ENCODE data around the gene PLXNA2. TPM values are rescaled to one million over a fixed set of nuclear protein-coding genes. Genes with fewer than 3 reads are reported as not detected.

The PLXNA2 gene
- total and polyA plus RNA-seq, 2 of the 13 experiments (the other 11 are each of a cell fraction or from before 2014, with no cell fraction given): 1.1 to 2.1 TPM

DNA sequence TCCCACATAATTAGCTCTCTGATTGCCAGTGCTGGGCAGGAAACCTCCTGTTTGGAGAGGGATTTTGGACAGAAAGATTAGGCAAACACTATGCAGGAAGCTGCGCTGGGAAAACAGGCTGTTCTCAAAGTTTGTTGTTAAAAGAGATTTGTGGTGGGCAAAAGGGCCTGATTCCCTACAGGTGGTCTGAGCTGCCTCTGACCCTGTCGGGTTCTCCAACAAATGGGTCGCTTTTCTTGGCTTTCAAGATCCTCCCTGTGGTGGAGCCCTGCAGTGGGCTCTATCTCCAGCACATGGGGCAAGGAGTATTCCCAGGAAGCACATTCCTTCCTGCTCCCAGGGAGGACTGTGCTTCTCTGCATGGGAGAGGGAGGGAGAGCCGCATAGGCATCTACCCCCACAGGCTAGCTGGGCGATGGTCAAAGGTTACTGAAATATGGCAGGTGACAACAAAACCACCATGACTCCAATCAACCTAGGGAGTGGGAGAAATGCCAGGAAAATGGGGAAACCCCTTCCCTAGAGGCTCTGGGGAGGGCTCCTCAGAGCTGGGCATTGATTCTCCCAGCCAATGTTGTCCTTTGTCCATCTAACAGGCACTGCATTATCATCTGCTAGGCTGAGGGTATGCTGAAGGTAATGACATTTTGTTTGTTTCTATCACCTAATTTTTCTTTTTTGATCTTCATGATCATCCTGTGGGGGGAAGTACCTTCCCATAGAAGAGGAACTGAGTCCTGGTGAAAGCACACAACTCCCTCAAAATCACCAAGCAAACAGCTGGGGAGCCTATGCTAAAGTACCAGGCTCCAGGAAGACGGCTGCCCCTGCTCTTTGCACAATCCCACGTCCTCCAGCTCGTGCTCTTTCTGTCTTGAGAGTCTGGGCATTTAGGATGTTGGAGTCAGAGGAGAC, 85.3 kb downstream of the PLXNA2 start (continued):
- TF ChIP-seq, protein P1, sequence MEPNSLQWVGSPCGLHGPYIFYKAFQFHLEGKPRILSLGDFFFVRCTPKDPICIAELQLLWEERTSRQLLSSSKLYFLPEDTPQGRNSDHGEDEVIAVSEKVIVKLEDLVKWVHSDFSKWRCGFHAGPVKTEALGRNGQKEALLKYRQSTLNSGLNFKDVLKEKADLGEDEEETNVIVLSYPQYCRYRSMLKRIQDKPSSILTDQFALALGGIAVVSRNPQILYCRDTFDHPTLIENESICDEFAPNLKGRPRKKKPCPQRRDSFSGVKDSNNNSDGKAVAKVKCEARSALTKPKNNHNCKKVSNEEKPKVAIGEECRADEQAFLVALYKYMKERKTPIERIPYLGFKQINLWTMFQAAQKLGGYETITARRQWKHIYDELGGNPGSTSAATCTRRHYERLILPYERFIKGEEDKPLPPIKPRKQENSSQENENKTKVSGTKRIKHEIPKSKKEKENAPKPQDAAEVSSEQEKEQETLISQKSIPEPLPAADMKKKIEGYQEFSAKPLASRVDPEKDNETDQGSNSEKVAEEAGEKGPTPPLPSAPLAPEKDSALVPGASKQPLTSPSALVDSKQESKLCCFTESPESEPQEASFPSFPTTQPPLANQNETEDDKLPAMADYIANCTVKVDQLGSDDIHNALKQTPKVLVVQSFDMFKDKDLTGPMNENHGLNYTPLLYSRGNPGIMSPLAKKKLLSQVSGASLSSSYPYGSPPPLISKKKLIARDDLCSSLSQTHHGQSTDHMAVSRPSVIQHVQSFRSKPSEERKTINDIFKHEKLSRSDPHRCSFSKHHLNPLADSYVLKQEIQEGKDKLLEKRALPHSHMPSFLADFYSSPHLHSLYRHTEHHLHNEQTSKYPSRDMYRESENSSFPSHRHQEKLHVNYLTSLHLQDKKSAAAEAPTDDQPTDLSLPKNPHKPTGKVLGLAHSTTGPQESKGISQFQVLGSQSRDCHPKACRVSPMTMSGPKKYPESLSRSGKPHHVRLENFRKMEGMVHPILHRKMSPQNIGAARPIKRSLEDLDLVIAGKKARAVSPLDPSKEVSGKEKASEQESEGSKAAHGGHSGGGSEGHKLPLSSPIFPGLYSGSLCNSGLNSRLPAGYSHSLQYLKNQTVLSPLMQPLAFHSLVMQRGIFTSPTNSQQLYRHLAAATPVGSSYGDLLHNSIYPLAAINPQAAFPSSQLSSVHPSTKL (CRISPR knock-in tag; IDR thresholded peaks at IDR 0.05): peak; percentile 59
- TF ChIP-seq KAT8 (CRISPR knock-in tag; IDR thresholded peaks at IDR 0.05): peak; percentile 58; the same call in 1 of the 2 replicates
- TF ChIP-seq, protein P2, sequence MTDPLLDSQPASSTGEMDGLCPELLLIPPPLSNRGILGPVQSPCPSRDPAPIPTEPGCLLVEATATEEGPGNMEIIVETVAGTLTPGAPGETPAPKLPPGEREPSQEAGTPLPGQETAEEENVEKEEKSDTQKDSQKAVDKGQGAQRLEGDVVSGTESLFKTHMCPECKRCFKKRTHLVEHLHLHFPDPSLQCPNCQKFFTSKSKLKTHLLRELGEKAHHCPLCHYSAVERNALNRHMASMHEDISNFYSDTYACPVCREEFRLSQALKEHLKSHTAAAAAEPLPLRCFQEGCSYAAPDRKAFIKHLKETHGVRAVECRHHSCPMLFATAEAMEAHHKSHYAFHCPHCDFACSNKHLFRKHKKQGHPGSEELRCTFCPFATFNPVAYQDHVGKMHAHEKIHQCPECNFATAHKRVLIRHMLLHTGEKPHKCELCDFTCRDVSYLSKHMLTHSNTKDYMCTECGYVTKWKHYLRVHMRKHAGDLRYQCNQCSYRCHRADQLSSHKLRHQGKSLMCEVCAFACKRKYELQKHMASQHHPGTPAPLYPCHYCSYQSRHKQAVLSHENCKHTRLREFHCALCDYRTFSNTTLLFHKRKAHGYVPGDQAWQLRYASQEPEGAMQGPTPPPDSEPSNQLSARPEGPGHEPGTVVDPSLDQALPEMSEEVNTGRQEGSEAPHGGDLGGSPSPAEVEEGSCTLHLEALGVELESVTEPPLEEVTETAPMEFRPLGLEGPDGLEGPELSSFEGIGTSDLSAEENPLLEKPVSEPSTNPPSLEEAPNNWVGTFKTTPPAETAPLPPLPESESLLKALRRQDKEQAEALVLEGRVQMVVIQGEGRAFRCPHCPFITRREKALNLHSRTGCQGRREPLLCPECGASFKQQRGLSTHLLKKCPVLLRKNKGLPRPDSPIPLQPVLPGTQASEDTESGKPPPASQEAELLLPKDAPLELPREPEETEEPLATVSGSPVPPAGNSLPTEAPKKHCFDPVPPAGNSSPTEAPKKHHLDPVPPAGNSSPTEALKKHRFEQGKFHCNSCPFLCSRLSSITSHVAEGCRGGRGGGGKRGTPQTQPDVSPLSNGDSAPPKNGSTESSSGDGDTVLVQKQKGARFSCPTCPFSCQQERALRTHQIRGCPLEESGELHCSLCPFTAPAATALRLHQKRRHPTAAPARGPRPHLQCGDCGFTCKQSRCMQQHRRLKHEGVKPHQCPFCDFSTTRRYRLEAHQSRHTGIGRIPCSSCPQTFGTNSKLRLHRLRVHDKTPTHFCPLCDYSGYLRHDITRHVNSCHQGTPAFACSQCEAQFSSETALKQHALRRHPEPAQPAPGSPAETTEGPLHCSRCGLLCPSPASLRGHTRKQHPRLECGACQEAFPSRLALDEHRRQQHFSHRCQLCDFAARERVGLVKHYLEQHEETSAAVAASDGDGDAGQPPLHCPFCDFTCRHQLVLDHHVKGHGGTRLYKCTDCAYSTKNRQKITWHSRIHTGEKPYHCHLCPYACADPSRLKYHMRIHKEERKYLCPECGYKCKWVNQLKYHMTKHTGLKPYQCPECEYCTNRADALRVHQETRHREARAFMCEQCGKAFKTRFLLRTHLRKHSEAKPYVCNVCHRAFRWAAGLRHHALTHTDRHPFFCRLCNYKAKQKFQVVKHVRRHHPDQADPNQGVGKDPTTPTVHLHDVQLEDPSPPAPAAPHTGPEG (CRISPR knock-in tag; IDR thresholded peaks at IDR 0.05): no peak
- TF ChIP-seq GATAD2A (CRISPR knock-in tag; IDR thresholded peaks at IDR 0.05): peak; percentile 32
- TF ChIP-seq, protein P3, sequence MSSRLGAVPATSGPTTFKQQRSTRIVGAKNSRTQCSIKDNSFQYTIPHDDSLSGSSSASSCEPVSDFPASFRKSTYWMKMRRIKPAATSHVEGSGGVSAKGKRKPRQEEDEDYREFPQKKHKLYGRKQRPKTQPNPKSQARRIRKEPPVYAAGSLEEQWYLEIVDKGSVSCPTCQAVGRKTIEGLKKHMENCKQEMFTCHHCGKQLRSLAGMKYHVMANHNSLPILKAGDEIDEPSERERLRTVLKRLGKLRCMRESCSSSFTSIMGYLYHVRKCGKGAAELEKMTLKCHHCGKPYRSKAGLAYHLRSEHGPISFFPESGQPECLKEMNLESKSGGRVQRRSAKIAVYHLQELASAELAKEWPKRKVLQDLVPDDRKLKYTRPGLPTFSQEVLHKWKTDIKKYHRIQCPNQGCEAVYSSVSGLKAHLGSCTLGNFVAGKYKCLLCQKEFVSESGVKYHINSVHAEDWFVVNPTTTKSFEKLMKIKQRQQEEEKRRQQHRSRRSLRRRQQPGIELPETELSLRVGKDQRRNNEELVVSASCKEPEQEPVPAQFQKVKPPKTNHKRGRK (CRISPR knock-in tag; IDR thresholded peaks at IDR 0.05): no peak
- TF ChIP-seq KLF9 (CRISPR knock-in tag; IDR thresholded peaks at IDR 0.05; ENCODE audit: low read depth): no peak
- TF ChIP-seq, protein P4, sequence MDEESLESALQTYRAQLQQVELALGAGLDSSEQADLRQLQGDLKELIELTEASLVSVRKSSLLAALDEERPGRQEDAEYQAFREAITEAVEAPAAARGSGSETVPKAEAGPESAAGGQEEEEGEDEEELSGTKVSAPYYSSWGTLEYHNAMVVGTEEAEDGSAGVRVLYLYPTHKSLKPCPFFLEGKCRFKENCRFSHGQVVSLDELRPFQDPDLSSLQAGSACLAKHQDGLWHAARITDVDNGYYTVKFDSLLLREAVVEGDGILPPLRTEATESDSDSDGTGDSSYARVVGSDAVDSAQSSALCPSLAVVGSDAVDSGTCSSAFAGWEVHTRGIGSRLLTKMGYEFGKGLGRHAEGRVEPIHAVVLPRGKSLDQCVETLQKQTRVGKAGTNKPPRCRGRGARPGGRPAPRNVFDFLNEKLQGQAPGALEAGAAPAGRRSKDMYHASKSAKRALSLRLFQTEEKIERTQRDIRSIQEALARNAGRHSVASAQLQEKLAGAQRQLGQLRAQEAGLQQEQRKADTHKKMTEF (CRISPR knock-in tag; IDR thresholded peaks at IDR 0.05): peak; percentile 73
- no peak for TF ChIP-seq ZNF430 (CRISPR knock-in tag; IDR thresholded peaks at IDR 0.05)
- no peak for TF ChIP-seq AKAP8 (CRISPR knock-in tag; IDR thresholded peaks at IDR 0.05)
- peak; percentile 52; the same call in 1 of the 2 replicates for TF ChIP-seq MYC (CRISPR knock-in tag; IDR thresholded peaks at IDR 0.05; ENCODE audit: borderline replicate concordance)
- TF ChIP-seq, protein P5, sequence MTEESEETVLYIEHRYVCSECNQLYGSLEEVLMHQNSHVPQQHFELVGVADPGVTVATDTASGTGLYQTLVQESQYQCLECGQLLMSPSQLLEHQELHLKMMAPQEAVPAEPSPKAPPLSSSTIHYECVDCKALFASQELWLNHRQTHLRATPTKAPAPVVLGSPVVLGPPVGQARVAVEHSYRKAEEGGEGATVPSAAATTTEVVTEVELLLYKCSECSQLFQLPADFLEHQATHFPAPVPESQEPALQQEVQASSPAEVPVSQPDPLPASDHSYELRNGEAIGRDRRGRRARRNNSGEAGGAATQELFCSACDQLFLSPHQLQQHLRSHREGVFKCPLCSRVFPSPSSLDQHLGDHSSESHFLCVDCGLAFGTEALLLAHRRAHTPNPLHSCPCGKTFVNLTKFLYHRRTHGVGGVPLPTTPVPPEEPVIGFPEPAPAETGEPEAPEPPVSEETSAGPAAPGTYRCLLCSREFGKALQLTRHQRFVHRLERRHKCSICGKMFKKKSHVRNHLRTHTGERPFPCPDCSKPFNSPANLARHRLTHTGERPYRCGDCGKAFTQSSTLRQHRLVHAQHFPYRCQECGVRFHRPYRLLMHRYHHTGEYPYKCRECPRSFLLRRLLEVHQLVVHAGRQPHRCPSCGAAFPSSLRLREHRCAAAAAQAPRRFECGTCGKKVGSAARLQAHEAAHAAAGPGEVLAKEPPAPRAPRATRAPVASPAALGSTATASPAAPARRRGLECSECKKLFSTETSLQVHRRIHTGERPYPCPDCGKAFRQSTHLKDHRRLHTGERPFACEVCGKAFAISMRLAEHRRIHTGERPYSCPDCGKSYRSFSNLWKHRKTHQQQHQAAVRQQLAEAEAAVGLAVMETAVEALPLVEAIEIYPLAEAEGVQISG (CRISPR knock-in tag; IDR thresholded peaks at IDR 0.05): no peak
- no peak for TF ChIP-seq ZNF749 (CRISPR knock-in tag; IDR thresholded peaks at IDR 0.05; ENCODE audit: borderline replicate concordance)

Data from HepG2 (cell line).